H9 (cell line): ENCODE data around the gene NTF3. TPM values are rescaled to one million over a fixed set of nuclear protein-coding genes. Genes with fewer than 3 reads are reported as not detected.
A peak's percentile ranks its signal among the peaks of the same experiment; 100 is the strongest.

Experiments
- DNase-seq: peaks from one replicate; pipeline ENCODE4 v3.0.0-alpha.2; 2017
- H2AFZ ChIP-seq: one replicate; pipeline ENCODE4 v1.6.1; 2013; ENCODE audit warnings: mild to moderate bottlenecking, low read length, control low read depth, moderate library complexity
- H2AK5ac ChIP-seq: 2 replicates; pipeline ENCODE4 v1.6.1; 2013; ENCODE audit warnings: low read length, control low read depth, mixed read lengths; ENCODE audit not compliant: insufficient read length
- H2BK120ac ChIP-seq: one replicate; pipeline ENCODE4 v1.6.1; 2013; ENCODE audit warnings: low read depth, mild to moderate bottlenecking, low read length, control low read depth, inconsistent platforms; ENCODE audit not compliant: poor library complexity, severe bottlenecking
- H2BK12ac ChIP-seq: 2 replicates; pipeline ENCODE4 v1.6.1; 2013; ENCODE audit warnings: low read length, control low read depth, mixed read lengths, low read depth; ENCODE audit not compliant: insufficient read length
- H2BK15ac ChIP-seq: 2 replicates; pipeline ENCODE4 v1.6.1; 2013; ENCODE audit warnings: low read depth, low read length, control low read depth
- H2BK20ac ChIP-seq: one replicate; pipeline ENCODE4 v1.6.1; 2013; ENCODE audit warnings: low read depth, mild to moderate bottlenecking, low read length, control low read depth, inconsistent platforms; ENCODE audit not compliant: poor library complexity, severe bottlenecking
- H2BK5ac ChIP-seq: 2 replicates; pipeline ENCODE4 v1.6.1; 2013; ENCODE audit warnings: low read length, control low read depth, mixed read lengths; ENCODE audit not compliant: insufficient read length
- H3K14ac ChIP-seq: 2 replicates; pipeline ENCODE4 v1.6.1; 2013; ENCODE audit warnings: low read length, control low read depth; ENCODE audit not compliant: insufficient read depth
- H3K18ac ChIP-seq: 2 replicates; pipeline ENCODE4 v1.6.1; 2013; ENCODE audit warnings: low read depth, mild to moderate bottlenecking, mixed read lengths, low read length, control low read depth; ENCODE audit not compliant: insufficient read length
- H3K23ac ChIP-seq: 2 replicates; pipeline ENCODE4 v1.6.1; 2013; ENCODE audit warnings: low read length, control low read depth, mixed read lengths, low read depth; ENCODE audit not compliant: insufficient read length
- H3K23me2 ChIP-seq: 2 replicates; pipeline ENCODE4 v1.6.1; 2013; ENCODE audit warnings: low read depth, mild to moderate bottlenecking, mixed read lengths, low read length, control low read depth; ENCODE audit not compliant: insufficient read length, poor library complexity, severe bottlenecking
- H3K27ac ChIP-seq: 2 replicates; pipeline ENCODE4 v1.5.1; 2013; ENCODE audit warnings: low read length, control low read depth, mixed read lengths, low read depth; ENCODE audit not compliant: insufficient read length
- H3K27me3 ChIP-seq: 2 replicates; pipeline ENCODE4 v1.6.1; 2013; ENCODE audit warnings: low read length, control low read depth, inconsistent platforms; ENCODE audit not compliant: insufficient read depth
- H3K4ac ChIP-seq: 2 replicates; pipeline ENCODE4 v1.6.1; 2013; ENCODE audit warnings: low read depth, mild to moderate bottlenecking, control low read depth, inconsistent platforms, low read length, moderate library complexity
- H3K4me1 ChIP-seq: 2 replicates; pipeline ENCODE4 v1.6.1; 2013; ENCODE audit warnings: low read length, control low read depth, inconsistent platforms; ENCODE audit not compliant: insufficient read depth
- H3K4me2 ChIP-seq: 2 replicates; pipeline ENCODE4 v1.6.1; 2013; ENCODE audit warnings: low read length, control low read depth, mixed read lengths; ENCODE audit not compliant: insufficient read length, insufficient read depth
- H3K56ac ChIP-seq: 2 replicates; pipeline ENCODE4 v1.6.1; 2013; ENCODE audit warnings: low read depth, mild to moderate bottlenecking, mixed read lengths, low read length, control low read depth; ENCODE audit not compliant: insufficient read length
- H3K79me1 ChIP-seq: 2 replicates; pipeline ENCODE4 v1.6.1; 2013; ENCODE audit warnings: low read depth, mild to moderate bottlenecking, moderate library complexity, low read length, control low read depth, inconsistent platforms; ENCODE audit not compliant: insufficient read depth, poor library complexity, severe bottlenecking
- H3K79me2 ChIP-seq: 2 replicates; pipeline ENCODE4 v1.6.1; 2013; ENCODE audit warnings: low read length, control low read depth, inconsistent platforms; ENCODE audit not compliant: insufficient read depth
- H3K9ac ChIP-seq: 2 replicates; pipeline ENCODE4 v1.6.1; 2013; ENCODE audit warnings: low read length, control low read depth, mixed read lengths; ENCODE audit not compliant: insufficient read length; ENCODE audit errors: extremely low read depth
- H3K9me3 ChIP-seq: one replicate; pipeline ENCODE4 v1.6.1; 2013; ENCODE audit warnings: low read depth, low read length, inconsistent platforms; ENCODE audit not compliant: control insufficient read depth
- H3T11ph ChIP-seq: one replicate; pipeline ENCODE4 v1.6.1; 2013; ENCODE audit warnings: mild to moderate bottlenecking, low read length, control low read depth, inconsistent platforms
- H4K20me1 ChIP-seq: one replicate; pipeline ENCODE4 v1.6.1; 2013; ENCODE audit not compliant: control insufficient read depth, insufficient read length, insufficient read depth
- H4K5ac ChIP-seq: 2 replicates; pipeline ENCODE4 v1.6.1; 2013; ENCODE audit warnings: low read depth, mild to moderate bottlenecking, mixed read lengths, low read length, control low read depth; ENCODE audit not compliant: insufficient read length
- H4K8ac ChIP-seq: replicated peaks from 2 replicates; pipeline ENCODE4 v1.6.1; 2013; ENCODE audit warnings: low read length, control low read depth, mixed read lengths, low read depth; ENCODE audit not compliant: insufficient read length
- H4K91ac ChIP-seq: 2 replicates; pipeline ENCODE4 v1.6.1; 2013; ENCODE audit warnings: low read depth, mild to moderate bottlenecking, moderate library complexity, mixed read lengths, low read length, control low read depth; ENCODE audit not compliant: insufficient read length
- H3K27ac Mint-ChIP-seq, 3 experiments: 2 replicates in 2 of 3; 3 replicates in 1 of 3; pipeline ENCODE4 v1.8.0; 2020 to 2021; ENCODE audit warnings: mixed read lengths in 3 of 3, mild to moderate bottlenecking in 1 of 3, moderate library complexity in 1 of 3
- H3K27me3 Mint-ChIP-seq: 2 replicates; pipeline ENCODE4 v1.8.0; 2021; ENCODE audit warnings: low read depth, mild to moderate bottlenecking, moderate library complexity, mixed read lengths
- H3K36me3 Mint-ChIP-seq, 3 experiments: 2 replicates in 2 of 3; 3 replicates in 1 of 3; pipeline ENCODE4 v1.8.0; 2020 to 2021; ENCODE audit warnings: low read depth in 3 of 3, mixed read lengths in 3 of 3; ENCODE audit not compliant: insufficient read depth in 1 of 3
- H3K4me1 Mint-ChIP-seq, 2 experiments: 2 replicates each; pipeline ENCODE4 v1.8.0; 2020; ENCODE audit warnings: mixed read lengths in 2 of 2
- H3K4me3 Mint-ChIP-seq, 2 experiments: 2 replicates in 1 of 2; 3 replicates in 1 of 2; pipeline ENCODE4 v1.8.0; 2020 to 2021; ENCODE audit warnings: mild to moderate bottlenecking in 2 of 2, mixed read lengths in 2 of 2, moderate library complexity in 1 of 2
- H3K9me3 Mint-ChIP-seq, 2 experiments: 2 replicates in 1 of 2; 3 replicates in 1 of 2; pipeline ENCODE4 v1.8.0; 2020; ENCODE audit warnings: mild to moderate bottlenecking in 2 of 2, mixed read lengths in 2 of 2, moderate library complexity in 1 of 2
- CTCF ChIP-seq: fragments of 200-600 bp; sonication (generic); conservative IDR thresholded peaks from 3 replicates; pipeline ENCODE4 v1.8.0; 2021; ENCODE audit warnings: antibody characterized with exemption, mild to moderate bottlenecking
- WGBS: extraction: QIAGEN DNeasy Blood & Tissue Kit; methylation state at CpG from one replicate; pipeline ENCODE4 v1.1.7; 2013; ENCODE audit warnings: missing lambda C conversion rate, low lambda C conversion rate, mixed read lengths; ENCODE audit not compliant: insufficient read length; ENCODE audit errors: extremely low coverage; 5-methylcytosine and 5-hydroxymethylcytosine counted together
- total RNA-seq: library from RNA; stranded (reverse); gene quantifications from 2 replicates; pipeline ENCODE4 v1.2.1, GENCODE V29; 2021

NTF3 gene
- total RNA-seq, 1 experiment from 2014 or later, result 0.48 TPM

GRCh38 chr12:5505751-5506150 lies 73.8 kb downstream of the NTF3 start:
- Mint-ChIP-seq H3K27me3 (peaks cover 10% of the 10 kb centered on the region), H3K36me3 (no peaks in the 10 kb centered on the region), H3K4me1 (peaks cover 0 to 8% of the 10 kb centered on the region in 2 experiments; a peak in 2 of 4 replicates), H3K9me3 (no peaks in the 10 kb centered on the region; a peak in 1 of 5 replicates), H3K4me3 (no peak overlapping the region), H3K27ac (no peak overlapping the region)
- Histone ChIP-seq H4K5ac (no peak overlapping the region), H2AFZ (no peak overlapping the region), H2BK12ac (no peak overlapping the region), H3K4ac (no peak overlapping the region), H2AK5ac (no peak overlapping the region), H3K27me3 (no peaks in the 10 kb centered on the region; the same call in 1 of the 2 replicates), H3K9ac (no peak overlapping the region), H3K4me2 (no peak overlapping the region), H4K91ac (no peak overlapping the region), H4K20me1 (no peaks in the 10 kb centered on the region), H3K18ac (no peak overlapping the region), H2BK20ac (no peak overlapping the region), H3K9me3 (no peaks in the 10 kb centered on the region), H4K8ac (no peak overlapping the region), H3K56ac (no peak overlapping the region), H3K27ac (no peak overlapping the region), H3K79me1 (no peaks in the 10 kb centered on the region), H3K4me1 (no peaks in the 10 kb centered on the region), H3K79me2 (no peaks in the 10 kb centered on the region), H3T11ph (no peak overlapping the region), H2BK5ac (no peak overlapping the region), H3K23ac (no peak overlapping the region), H3K23me2 (no peaks in the 10 kb centered on the region), H2BK120ac (no peak overlapping the region), H3K14ac (no peak overlapping the region), H2BK15ac (no peak overlapping the region)
- no CpG with 5 or more reads among the region's 2 CpGs for WGBS
- no peak for TF ChIP-seq CTCF
- peak; percentile 15 for DNase-seq
